GM18951 (cell line): ENCODE results near the gene FBXO11.

ENCODE experiments used
- POLR2A ChIP-seq: IDR thresholded peaks from 4 replicates; pipeline ENCODE4 v1.6.1; 2011; ENCODE audit warnings: mild to moderate bottlenecking; ENCODE audit not compliant: insufficient read length, insufficient read depth; ENCODE audit errors: extremely low read depth
- in situ Hi-C: fragments of 300-500 bp; cut with MboI; formaldehyde crosslinking; loops from one replicate; pipeline ENCODE4 v1.12.0; 2022; ENCODE audit warnings: low sequenced_read_pairs, mixed read lengths, inconsistent platforms; ENCODE audit not compliant: unreplicated experiment

FBXO11 gene

DNA sequence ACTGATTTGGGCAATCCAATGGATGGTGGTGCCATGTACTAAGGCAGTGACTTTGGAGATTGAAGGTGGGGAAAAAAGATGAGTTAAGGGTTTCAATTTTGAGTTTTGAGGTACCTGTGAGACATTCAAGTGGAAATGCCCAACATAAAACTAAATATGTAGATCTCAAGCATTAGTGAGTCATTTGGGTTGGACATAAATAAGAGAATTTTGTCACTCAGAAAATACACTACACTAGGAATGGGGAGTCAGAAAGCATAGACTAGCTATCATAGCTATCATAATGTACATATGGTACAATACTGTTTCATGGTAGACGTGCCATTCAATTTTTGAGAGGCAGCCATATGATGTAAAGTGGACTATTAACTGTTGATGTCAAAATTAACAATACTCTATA, 56.1 kb downstream of the FBXO11 start:
- in situ Hi-C loops = no loop called here

DNA sequence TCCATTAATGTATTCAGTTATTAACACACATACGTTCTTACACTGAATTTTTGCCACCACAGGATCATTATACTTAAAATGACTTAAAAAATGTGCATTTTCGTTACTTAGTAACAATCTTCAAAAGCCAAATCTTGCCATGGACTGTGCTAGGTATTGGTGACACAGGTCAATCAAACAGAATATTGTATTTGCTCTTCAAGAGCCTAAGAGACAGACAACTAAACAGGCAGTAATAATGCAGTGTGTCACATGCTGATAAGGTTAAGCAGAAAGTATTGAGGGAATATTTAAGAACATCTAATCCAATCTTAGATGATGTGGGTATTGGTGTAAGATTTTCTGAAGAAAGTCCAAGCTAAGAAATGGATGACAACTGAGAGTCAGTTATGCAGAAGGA, 56.9 kb downstream of the FBXO11 start:
- no peak for TF ChIP-seq POLR2A
- in situ Hi-C loops = no loop called here

More for the DNA sequence above, 56.1 kb downstream of the FBXO11 start:
- no peak for TF ChIP-seq POLR2A

DNA sequence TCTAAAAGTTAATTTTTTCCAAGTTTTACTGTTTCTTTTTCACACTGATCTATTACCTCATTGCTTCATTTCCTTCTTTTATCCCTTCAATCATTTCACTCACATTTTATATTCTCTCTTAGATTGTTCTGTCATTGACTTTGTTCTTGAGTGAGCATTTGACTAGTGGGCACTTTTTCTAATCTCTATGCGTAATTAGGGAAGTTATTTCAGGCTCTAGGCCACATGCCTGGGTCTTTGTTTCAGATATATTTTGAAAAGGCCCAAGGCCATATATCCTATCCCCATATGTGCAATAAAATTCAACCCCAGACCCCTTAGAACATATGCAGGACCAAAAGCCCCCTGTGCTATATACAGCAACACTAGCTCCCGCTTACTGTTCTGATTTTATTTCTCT, 62.1 kb downstream of the FBXO11 start:
- in situ Hi-C loops = no loop called here
- no peak for TF ChIP-seq POLR2A

- in situ Hi-C loops = no loop called here
- TF ChIP-seq POLR2A = no peak
These were observed 62.9 kb downstream of the FBXO11 start for GRCh38 chr2:47843407-47843806.

DNA sequence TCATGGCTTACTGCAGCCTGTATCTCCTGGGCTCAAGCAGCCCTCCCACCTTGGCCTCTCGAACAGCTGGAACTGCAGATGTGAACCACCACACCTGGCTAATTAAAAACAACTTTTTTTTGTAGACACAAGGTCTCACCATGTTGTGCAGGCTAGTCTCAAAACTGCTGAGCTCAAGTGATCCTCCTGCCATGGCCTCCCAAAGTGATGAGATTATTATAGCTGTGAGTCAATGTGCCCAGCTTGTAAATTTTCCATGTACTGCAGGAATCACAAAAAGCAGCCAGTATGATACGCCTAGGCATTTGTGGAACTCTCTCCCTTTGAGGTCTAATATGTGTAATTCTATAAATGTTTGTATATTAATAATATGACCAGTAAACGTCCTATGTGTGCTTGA, 63.5 kb downstream of the FBXO11 start:
- no peak for TF ChIP-seq POLR2A
- in situ Hi-C loops = no loop called here

- TF ChIP-seq POLR2A = no peak
- in situ Hi-C loops = no loop called here
These were observed 67.6 kb downstream of the FBXO11 start for GRCh38 chr2:47838686-47839085.

DNA sequence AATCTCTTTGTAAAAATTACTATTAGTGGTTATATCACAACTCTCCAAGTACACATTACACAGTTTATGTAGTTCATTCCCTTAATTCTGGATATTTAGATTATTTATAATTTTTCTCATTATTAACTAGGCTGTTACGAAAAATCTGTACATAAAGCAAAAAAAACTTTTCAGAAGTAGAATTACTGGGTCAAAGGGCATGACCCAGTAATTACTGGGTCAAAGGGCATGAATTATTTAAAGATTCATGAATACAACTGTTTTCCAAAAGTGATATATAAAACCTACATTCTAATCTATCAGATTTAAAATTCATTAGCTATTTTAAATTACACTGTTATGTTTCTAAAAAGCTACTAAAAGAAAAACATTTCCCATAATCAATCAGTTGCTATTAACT, 68.0 kb downstream of the FBXO11 start:
- in situ Hi-C loops = no loop called here
- TF ChIP-seq POLR2A = no peak

DNA sequence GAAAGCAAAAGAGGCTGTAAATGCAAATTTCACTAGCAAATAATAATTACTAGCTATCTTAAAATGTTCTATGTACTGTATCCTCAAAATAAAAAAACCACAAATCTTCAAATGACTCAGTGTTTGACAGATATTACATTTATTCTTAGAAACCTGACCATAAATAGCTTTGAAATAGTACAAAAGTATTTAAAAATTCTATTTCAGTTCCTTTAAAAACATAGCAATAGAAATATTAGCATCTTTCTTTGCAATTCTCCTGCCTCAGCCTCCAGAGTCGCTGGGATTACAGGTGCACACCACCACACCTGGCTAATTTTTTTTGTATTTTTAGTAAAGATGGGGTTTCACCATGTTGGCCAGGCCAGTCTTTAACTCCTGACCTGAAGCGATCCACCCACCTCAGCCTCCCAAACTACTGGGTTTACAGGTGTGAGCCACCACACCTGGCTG, 72.8 kb downstream of the FBXO11 start:
- in situ Hi-C loops = no loop called here
- no peak for TF ChIP-seq POLR2A

GRCh38 chr2:47822518-47822917, 83.8 kb downstream of the FBXO11 start:
- TF ChIP-seq POLR2A = no peak
- in situ Hi-C loops = no loop called here

DNA sequence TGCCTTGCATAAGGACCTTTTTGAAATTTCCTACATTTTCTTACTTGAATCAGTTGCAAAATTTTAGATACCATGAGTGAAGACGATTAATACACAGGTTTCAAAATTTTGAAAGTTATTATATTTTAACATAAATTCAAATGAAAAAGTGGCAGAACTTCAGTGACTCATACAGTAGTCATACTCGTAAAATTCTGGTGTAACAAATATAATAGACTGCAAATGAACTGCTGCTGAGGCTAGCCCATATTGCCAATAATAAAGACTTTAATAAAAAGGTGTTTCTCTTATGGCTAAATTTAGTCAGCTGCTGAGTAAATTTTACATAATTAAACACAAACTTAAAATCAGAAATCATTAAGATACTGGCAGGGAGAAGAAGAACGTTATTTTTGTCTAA, 86.5 kb downstream of the FBXO11 start:
- TF ChIP-seq POLR2A = no peak
- in situ Hi-C loops = no loop called here

DNA sequence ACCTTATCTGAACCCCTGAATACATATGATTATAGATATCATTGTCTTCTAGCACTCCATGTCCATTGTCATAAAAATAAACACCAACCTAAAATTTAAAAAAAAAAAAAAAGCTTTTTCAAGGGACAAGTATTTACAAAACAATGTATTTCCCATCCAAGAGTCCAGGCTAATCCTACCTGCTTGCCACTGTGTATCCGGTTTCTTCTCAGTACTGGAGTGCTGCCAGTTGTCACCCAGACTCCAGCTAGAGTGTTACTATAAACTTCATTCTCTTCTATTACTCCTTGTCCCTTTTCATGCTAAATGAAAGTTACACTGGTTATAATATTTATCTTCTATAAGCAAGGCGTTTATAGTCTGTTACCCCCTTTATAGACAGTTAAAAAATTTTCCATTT, 87.5 kb downstream of the FBXO11 start:
- no peak for TF ChIP-seq POLR2A
- in situ Hi-C loops = no loop called here

DNA sequence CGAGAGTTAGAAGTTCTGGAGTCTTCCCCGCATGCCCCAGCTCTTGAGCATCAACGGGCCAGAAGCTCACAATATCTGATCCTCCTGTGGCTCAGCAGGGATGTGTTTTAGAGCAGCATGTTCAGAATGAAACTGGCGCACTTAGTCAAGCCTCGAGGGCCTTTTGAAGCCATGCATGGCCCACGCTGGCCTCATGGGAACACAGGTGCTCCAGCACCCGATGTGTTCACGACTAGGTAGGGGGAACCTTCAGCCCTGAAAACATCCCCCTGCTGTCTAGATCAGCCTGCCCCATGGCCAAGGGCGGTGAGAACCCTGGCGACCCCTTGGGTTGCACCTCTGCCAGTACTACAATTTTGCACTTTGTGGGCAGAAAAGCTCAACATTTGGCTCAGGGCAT, 90.5 kb downstream of the FBXO11 start:
- TF ChIP-seq POLR2A = no peak
- in situ Hi-C loops = no loop called here

DNA sequence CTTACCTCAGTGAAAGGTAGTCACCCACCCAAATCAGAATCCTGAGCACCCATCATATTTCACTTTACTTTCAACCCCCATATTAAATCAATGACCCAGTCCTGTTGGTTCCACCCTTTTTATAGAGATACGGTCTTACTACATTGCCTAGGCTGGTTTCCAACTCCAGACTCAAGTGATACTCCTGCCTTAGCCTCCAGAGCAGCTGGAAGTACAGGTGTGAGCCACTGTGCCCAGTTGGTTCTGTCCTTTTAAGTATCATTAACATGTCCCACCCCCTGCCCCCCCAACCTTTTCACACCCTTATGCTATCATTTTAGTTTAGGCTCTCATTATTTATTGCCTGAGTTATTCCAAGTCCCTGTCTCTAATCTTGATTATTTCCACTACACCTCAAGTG, 94.6 kb downstream of the FBXO11 start:
- TF ChIP-seq POLR2A = no peak
- in situ Hi-C loops = no loop called here

GRCh38 chr2:47810850-47811249, 95.4 kb downstream of the FBXO11 start:
- in situ Hi-C loops = no loop called here
- no peak for TF ChIP-seq POLR2A

GRCh38 chr2:47809903-47810302, 96.4 kb downstream of the FBXO11 start:
- in situ Hi-C loops = no loop called here
- no peak for TF ChIP-seq POLR2A

DNA sequence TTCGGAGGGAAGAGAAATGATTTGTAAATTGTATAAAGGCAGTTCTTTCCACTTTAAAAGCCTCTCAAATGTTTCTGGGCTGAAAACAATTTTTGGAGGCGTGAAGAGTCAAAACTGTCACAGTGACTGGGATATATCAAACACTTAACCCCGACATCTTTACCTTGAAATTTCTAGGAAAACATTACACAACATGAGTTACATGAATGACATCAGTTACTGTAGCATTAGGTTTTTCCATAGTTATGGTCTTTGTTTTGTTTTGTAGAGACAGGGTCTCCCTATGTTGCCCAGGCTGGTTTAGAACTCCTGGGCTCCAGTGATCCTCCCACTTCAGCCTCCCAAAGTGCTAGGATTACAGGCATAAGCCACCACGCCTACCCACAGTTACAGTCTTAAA, 97.7 kb downstream of the FBXO11 start:
- TF ChIP-seq POLR2A = no peak
- in situ Hi-C loops = no loop called here

- in situ Hi-C loops = no loop called here
These were observed 100.4 kb downstream of the FBXO11 start for GRCh38 chr2:47805850-47806249.

More at GRCh38 chr2:47805850-47806249, 100.4 kb downstream of the FBXO11 start:
- no peak for TF ChIP-seq POLR2A
